Measurements from ENCODE around the gene MAGEB1. TPM values are rescaled to one million over a fixed set of nuclear protein-coding genes. Genes with fewer than 3 reads are reported as not detected.

Gene MAGEB1
- total RNA-seq = not detected
- not detected for polyA plus RNA-seq
- long read RNA-seq, donor 1 = 0 reads
- long read RNA-seq, donor 2 = 0 reads
- long read RNA-seq, donor 3 = 0 reads

DNA sequence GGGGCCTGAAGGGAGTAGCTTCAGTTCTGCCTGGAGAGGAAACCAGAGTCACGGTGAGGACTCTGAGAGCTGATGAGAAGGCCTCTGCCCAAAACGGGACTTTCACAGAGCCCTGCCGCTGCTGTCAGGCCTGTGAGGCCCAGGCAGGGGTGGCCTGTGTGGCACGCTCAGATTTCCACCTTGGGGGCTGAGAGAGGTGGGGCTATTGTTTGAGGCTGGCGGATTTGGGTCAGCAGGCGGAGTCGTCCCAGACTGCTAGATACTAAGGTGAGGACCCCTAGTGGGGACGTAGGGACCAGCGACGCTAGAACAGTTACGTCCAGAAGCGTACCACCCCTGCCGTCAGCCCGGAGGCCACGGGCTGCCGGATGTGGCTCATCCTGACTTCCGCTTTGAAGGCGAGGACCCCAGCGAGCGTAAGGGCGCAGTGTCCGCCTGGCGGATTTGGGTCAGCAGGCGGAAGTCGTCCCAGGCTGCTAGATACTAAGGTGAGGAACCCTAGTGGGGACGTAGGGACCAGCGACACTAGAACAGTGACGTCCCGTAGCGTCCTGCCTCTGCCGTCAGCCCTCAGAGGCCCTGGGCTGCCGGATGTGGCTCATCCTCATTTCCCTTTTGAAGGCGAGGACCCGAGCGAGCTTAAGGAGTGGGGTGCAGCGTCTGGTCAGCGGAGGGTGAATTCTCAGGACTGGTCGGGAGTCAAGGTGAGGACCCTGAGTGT, at the start of gene MAGEB1:
Gene MAGEB1 (plus strand): TSS at position 378 of the 721 bp plus-strand sequence. CDS start 3,348 bp downstream, outside the sequence.
- no peak for DNase-seq
- H3K9me3 ChIP-seq = no peaks in the 10 kb centered on the region
- no peak within 1 kb of the TSS for H3K27ac ChIP-seq
- H3K4me3 ChIP-seq = no peak within 1 kb of the TSS
- no peaks in the 10 kb centered on the region for H3K4me1 ChIP-seq
- TF ChIP-seq CTCF (IDR thresholded peaks at IDR 0.05) = no peak
- ATAC-seq = no peak
- H3K27me3 ChIP-seq = no peaks in the 10 kb centered on the region
- H3K36me3 ChIP-seq = no peaks in the 10 kb centered on the region
- 92% methylated on average over 33 to 38 of the region's 38 CpGs for WGBS, 2 donors
- intact Hi-C loops (cut with DNase I) = no loop called here

- Histone ChIP-seq H3K27ac (no peak overlapping the region), H3K4me3 (no peak overlapping the region), H3K9me3 (no peaks in the 10 kb centered on the region), H3K4me1 (no peaks in the 10 kb centered on the region), H3K36me3 (no peaks in the 10 kb centered on the region), H3K27me3 (peaks cover 0 to 7% (median 0%) of the 10 kb centered on the region in 7 donors)
- intact Hi-C loops (cut with DNase I) = no loop called here
- DNase-seq = no peak
- TF ChIP-seq CTCF (IDR thresholded peaks at IDR 0.05) = no peak
- 79 to 83% methylated on average over 2 of the region's 2 CpGs for WGBS, 2 donors
- no peak for ATAC-seq
These were observed 34.8 kb upstream of the MAGEB1 start for GRCh38 chrX:30212172-30212571.

DNA sequence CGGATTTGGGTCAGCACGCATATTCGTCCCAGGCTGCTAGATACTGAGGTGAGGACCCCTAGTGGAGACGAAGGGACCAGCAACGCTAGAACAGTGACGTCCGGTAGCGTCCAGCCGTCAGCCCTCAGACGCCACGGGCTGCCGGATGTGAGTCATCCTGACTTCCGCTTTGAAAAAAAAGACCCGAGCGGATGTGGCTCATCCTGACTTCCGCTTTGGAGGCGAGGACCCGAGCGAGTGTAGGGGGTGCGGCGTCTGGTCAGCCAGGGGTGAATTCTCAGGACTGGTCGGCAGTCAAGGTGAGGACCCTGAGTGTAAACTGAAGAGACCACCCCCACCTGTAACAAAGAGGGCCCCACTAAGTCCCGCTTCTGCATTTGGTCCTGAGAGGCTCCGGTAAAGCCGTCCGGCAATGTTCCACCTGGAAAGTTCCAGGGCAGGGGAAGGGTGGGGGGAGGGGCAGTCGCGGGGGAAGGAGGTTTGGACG, 31.5 kb upstream of the MAGEB1 start, which contains the start of gene MAGEB2:
Gene MAGEB2 (plus strand): TSS at position 207 of the 487 bp plus-strand sequence. CDS start 3,018 bp downstream, outside the sequence.
- 94 to 96% methylated on average over 25 to 29 of the region's 29 CpGs for WGBS, 2 donors
- Histone ChIP-seq H3K9me3 (no peaks in the 10 kb centered on the region), H3K4me3 (no peak within 1 kb of the TSS), H3K4me1 (no peaks in the 10 kb centered on the region), H3K27ac (no peak within 1 kb of the TSS), H3K27me3 (peaks cover 0 to 7% (median 0%) of the 10 kb centered on the region in 7 donors), H3K36me3 (no peaks in the 10 kb centered on the region)
- DNase-seq = no peak
- intact Hi-C loops (cut with DNase I) = no loop called here
- no peak for ATAC-seq
- no peak for TF ChIP-seq CTCF (IDR thresholded peaks at IDR 0.05)

GRCh38 chrX:30217465-30217864, 29.5 kb upstream of the MAGEB1 start:
- 56 to 64% methylated on average over 1 of the region's 1 CpG for WGBS, 2 donors
- no peaks in the 10 kb centered on the region for H3K9me3 ChIP-seq
- intact Hi-C loops (cut with DNase I) = no loop called here
- H3K4me3 ChIP-seq = no peak overlapping the region
- no peak overlapping the region for H3K27ac ChIP-seq
- DNase-seq (no peak), ATAC-seq (no peak)
- H3K36me3 ChIP-seq = no peaks in the 10 kb centered on the region
- no peaks in the 10 kb centered on the region for H3K4me1 ChIP-seq
- H3K27me3 ChIP-seq = peaks cover 0 to 5% (median 0%) of the 10 kb centered on the region in 7 donors
- no peak for TF ChIP-seq CTCF (IDR thresholded peaks at IDR 0.05)

Measured in heart right ventricle (tissue), 16 donors.